ENCODE results near the gene PKDCC.

Gene PKDCC

GRCh38 chr2:42050703-42051542 is 3.1 kb downstream of the PKDCC start:
- no peak for TF ChIP-seq CTCF (IDR thresholded peaks at IDR 0.05; ENCODE audit: extremely low read depth, missing control alignments)
- no peak for DNase-seq (ENCODE audit: low spot score)

GRCh38 chr2:42051543-42052235 is 3.9 kb downstream of the PKDCC start:
- no peak for TF ChIP-seq CTCF (IDR thresholded peaks at IDR 0.05; ENCODE audit: extremely low read depth, missing control alignments)
- DNase-seq (ENCODE audit: low spot score): no peak

GRCh38 chr2:42052702-42053481 is 5.1 kb downstream of the PKDCC start:
- DNase-seq (ENCODE audit: low spot score): no peak
- TF ChIP-seq CTCF (IDR thresholded peaks at IDR 0.05; ENCODE audit: extremely low read depth, missing control alignments): no peak

- no peak for TF ChIP-seq CTCF (IDR thresholded peaks at IDR 0.05; ENCODE audit: extremely low read depth, missing control alignments)
- no peak for DNase-seq (ENCODE audit: low spot score)
These were observed 5.6 kb downstream of the PKDCC start for GRCh38 chr2:42053482-42053790.

GRCh38 chr2:42053791-42054701 is 6.2 kb downstream of the PKDCC start:
- DNase-seq (ENCODE audit: low spot score): no peak
- TF ChIP-seq CTCF (IDR thresholded peaks at IDR 0.05; ENCODE audit: extremely low read depth, missing control alignments): no peak

GRCh38 chr2:42054714-42055430 is 7.1 kb downstream of the PKDCC start:
- no peak for TF ChIP-seq CTCF (IDR thresholded peaks at IDR 0.05; ENCODE audit: extremely low read depth, missing control alignments)
- DNase-seq (ENCODE audit: low spot score): no peak

Measured in GM20000 (cell line).